GM19043 (cell line): ENCODE data around the gene CLK2.

Source experiments
- ATAC-seq: cut with Tn5 transposase; IDR thresholded peaks from one replicate; pipeline ENCODE4 v1.9.1; 2021; ENCODE audit warnings: low read depth; ENCODE audit not compliant: unreplicated experiment

CLK2 gene

DNA sequence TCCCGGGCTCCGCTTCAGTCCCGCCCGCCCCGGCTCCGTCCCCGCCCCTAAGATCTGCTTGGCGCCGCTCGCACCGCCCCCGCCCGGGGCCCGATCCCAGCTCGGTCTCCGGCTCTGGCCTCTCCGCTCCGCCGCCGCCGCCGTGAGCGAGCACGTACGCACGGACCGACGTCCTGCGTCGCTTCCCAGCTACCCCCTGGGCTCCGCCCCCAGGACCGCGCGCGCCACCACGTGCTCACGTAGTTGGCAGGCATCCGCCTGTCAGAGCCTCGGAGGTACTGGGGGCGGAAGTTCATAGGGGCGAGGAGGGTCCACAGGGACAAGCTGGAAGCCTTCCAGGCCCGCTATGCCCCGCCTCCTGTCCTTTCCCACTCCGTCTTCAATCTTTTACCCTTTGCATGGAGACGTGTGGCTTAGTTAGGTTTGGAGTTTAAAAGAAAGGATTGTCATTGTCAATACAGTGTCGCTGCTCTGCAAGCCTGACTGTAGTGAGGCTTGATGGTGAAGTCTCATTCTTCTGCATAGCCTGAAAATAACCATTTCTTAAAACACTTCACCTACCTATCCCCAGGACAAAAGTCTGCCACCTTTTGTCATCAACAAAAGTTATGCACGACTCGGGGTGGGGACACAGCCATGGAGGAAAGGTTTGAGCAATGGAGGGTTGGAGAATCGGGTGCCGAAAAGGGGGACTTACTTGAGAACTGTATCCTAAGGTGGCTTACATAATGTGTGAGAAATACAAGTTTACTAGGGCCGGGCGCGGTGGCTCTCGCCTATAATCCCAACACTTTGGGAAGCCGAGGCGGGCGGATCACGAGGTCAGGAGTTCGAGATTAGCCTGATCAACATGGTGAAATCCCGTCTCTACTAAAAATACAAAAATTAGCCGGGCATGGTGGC, at the start of gene CLK2:
Gene CLK2 (minus strand): TSS at position 162 of the 903 bp plus-strand sequence. CDS start 2,527 bp downstream, outside the sequence.
- peak; percentile 66 for ATAC-seq

DNA sequence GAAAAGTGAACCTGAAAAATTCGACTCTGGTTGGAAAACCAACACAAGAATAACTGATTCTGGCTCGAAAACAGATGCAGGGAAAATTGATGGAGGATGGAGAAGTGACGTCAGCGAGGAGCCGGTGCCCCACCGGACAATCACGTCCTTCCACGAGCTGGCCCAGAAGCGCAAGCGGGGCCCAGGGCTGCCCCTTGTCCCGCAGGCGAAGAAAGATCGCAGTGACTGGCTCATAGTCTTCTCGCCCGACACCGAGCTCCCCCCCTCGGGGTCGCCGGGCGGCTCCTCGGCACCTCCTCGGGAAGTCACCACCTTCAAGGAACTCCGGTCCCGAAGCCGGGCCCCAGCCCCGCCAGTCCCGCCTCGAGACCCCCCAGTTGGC, 49.3 kb upstream of the CLK2 start:
- ATAC-seq = no peak

- no peak for ATAC-seq
Observed at GRCh38 chr1:155321639-155322503, 48.6 kb upstream of the CLK2 start.

DNA sequence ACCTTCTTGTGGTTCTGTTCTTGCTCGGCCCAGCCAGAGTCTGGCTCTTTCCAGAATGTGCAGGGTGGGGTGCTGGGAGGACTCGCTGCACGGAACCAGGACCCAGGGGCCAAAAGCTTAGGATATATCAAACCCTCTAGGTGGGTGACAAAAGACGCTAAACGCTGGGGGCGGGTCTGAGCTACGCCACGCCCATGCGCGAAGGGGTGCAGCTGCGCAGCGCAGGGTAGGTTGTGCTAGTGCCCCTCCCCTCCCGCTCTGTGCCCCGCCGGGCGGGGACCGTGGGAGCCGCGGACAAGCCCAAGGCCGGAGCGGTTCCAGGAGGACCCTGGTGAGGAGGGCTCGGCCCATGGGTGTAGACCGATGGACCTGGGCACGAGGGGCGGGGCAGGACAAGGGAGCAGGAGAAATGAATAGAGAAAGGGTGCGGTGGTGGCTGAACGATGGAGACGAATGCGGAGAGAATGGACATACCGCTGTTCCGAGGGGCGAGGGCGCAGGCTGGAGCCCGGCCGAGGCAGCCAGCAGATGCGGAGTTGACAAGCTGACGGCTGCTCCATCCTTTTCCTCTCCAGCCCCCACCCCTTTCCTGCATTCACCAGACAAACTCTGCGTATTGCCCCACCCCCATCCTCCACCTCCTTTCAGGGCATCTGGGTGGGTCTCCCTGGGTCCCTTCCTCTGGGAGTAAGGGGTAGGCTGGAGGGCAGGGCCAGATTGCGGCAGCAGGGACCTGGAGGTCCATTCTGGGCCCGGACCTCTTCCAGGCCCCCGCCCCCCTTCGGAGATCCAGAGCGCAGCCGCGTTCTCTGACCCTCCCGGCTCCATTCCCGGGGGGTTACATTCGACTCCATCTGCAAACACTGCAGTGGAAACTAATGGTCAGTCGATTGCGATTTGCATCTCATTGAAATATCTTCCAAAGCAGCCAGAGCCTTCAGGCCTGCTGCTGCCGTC, 47.6 kb upstream of the CLK2 start, which contains the start of gene RUSC1:
Gene RUSC1 (plus strand): TSS at position 234 of the 957 bp plus-strand sequence. CDS start 880 bp downstream, outside the sequence.
- no peak for ATAC-seq

DNA sequence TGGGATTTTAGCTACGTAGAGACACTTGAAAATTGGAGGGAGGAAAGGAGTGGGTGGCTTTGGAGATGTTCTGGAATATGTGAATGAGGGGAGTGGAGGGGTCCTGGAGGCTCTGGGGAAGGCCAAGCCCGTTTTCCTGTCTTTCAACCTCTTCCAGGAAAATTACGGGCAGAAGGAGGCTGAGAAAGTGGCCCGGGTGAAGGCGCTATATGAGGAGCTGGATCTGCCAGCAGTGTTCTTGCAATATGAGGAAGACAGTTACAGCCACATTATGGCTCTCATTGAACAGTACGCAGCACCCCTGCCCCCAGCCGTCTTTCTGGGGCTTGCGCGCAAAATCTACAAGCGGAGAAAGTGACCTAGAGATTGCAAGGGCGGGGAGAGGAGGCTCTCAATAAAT, 46.9 kb upstream of the CLK2 start:
- ATAC-seq = no peak

- no peak for ATAC-seq
Observed at GRCh38 chr1:155319536-155319935, 46.2 kb upstream of the CLK2 start.

DNA sequence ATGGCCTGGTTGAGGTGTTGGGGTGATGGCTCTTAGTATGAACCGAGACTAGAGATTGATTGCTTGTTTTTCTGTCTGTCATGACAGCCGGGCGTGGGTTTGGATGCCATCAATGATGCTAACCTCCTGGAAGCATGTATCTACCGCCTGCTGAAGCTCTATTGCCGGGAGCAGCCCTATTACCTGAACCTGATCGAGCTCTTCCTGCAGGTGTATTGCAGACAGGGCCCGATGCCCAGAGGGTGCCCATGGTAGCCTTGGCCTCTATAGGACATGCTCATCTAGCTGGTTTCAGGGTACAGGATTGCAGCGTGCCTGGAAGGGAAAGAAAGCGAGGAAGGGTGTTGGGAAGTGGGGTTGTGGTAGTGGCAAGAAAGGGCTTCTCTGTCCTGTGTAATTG, 44.8 kb upstream of the CLK2 start:
- ATAC-seq = no peak

DNA sequence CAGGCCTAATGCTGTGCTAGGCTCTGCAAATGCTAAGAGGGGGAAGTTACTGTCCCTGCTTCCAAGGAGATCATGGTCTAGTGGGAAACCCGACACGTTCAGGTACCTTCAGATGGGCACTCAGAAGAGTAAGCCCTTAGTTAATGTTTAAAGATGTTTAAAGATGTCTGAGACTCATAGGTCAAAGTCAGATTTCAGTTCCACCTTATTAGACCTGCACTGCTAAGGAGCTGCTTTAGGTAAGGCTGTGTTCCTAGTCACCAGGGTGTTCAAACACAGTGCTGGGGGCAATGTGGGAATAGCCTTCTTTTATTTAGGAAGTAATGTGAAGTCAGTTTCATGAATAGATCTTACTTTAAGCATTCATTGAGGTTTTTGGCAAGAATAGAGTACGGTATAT, 43.6 kb upstream of the CLK2 start:
- ATAC-seq = no peak

- ATAC-seq = no peak
Observed at GRCh38 chr1:155313261-155313660, 40.0 kb upstream of the CLK2 start.

DNA sequence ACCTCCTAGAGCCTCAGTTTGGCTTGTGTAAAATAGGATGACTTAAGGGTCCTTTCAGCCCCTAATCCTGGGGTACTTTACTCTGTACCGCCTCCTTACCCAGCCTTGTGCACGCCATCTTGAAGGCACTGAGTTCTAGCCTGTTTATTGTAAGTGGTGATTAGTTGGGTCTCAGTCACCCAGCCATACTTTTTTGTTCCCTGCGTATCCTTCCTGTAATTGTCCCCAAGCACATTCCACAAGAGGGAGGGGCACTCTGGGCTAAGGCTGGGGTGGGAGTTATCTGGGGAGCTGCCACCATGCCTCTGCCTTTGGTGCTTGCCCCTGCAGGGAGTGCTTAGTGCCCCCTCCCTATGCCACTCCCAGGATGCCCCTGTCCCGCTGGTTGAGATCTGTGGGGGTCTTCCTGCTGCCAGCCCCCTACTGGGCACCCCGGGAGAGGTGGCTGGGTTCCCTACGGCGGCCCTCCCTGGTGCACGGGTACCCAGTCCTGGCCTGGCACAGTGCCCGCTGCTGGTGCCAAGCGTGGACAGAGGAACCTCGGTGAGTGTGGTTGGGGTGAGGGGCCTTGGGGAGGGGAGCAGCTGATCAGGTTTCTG, 36.2 kb upstream of the CLK2 start:
- no peak for ATAC-seq

DNA sequence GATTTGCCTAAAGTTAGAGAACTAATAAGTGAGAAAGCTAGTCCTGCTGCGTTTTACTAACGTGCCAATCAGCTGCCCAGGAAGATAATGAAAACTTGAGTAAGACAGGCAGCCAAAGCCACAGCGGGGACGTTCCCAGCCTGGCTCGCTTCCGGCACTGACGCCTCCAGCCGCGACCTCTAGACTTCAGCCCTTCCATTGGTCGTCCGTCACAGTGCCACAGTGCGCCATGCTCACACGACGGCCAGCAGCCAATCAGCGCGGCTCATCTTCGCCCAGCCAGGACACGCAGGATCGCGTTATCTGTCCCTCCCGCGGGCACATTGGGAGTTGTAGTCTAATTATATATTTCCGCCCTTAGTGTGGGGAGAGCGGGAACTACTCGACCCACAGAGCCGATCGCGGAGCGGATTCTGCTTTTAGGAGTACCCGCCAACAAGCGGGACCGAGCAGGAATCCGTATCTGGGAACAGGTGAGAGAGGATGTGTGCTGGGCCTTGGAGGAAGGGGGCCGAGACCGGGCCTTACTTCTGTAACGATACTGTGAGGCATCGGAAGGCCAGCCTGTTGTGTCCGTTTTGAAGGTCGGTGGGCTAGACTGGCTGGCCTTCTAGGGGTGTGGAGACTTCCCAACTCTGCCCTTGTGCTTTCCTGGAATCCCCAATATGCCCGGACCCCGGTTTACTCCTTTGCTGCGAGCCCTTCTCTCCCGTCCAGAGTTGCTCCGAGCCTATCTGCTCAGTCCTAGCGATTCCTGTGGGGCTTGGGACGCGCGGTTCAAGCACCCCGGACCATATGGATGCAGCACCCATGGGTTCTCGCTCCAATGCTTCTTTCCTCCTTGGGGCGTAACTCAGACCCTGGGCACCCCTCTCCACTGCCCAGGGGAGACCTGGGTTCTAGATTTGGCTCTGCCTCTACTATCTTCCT, 35.5 kb upstream of the CLK2 start, which contains the start of gene FDPS:
Gene FDPS (plus strand): TSS at position 374 of the 930 bp plus-strand sequence. CDS start 924 bp downstream, outside the sequence.
- peak; percentile 93 for ATAC-seq

DNA sequence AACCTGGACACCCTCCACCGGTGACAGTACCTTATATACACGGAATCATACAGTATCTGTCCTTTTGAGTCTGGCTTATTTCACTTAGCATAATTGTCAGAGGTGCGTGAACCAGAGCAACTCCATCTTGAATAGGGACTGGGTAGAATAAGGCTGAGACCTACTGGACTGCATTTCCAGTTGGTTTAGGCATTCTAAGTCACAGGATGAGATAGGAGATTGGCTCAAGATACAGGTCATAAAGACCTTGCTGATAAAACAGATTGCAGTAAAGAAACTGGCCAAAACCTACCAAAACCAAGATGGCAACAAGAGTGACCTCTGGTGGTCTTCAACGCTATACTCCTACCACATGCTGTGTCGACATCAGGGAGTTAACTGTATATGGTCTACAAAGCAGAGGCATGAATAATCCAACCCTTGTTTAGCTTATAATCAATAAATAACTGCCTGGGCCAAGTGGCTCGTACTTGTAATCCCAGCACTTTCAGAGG, 34.0 kb upstream of the CLK2 start:
- no peak for ATAC-seq

DNA sequence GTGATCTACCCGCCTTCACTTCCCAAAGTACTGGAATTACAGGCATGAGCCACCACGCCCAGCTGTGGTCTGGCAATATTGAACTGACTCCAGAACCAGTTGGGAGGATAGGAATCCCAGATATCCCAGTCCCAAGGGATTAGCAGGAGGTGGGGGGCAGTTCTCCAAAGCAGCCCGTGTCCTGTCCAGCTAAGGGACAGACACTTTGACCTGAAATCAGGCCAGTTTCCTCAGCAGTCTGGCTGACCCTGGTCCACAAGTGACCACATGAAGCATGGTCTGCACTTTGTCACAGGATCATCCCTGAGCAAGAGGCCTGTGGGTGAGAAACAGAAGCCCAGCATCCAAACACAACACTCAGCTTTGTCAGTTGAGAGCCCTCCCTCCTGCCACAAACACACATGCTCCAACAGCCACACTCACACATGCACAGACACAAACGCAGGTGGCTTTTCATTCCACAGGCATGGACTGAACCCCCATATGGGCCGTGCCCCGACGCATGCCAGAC, 32.6 kb upstream of the CLK2 start:
- ATAC-seq = no peak

DNA sequence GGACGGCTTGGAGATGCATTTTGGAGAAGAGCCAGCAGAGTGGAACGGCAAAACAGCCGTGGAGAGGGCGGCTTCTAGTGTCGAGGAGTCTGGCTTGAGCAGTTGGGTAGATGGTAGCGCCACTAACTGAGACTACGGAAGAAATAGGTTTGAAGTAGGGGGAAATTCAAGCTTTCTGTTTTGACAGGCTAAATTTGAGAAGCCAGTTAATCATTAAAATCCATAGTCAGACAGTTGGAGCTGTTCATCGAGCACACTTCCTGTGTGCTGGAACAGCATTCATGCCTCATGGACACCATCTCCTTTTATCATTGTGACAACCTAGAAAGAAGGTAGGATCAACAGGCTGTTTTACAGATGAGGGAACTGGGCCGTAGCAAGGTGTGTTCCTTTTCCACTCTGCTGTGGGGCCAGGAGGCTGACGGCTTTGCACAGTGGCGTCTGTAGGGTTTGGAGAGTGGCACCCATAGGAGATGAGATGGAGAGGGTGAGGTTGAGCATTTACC, 31.3 kb upstream of the CLK2 start:
- no peak for ATAC-seq

GRCh38 chr1:155301342-155301841, 28.1 kb upstream of the CLK2 start, which contains the start of gene PKLR:
TSS of gene PKLR (minus strand) at chr1:155301438. CDS start at chr1:155301395, 43 bp downstream.
- no peak for ATAC-seq

- ATAC-seq = no peak
Observed at GRCh38 chr1:155300553-155301329, 27.4 kb upstream of the CLK2 start.

- ATAC-seq = no peak
Observed at GRCh38 chr1:155300024-155300423, 26.7 kb upstream of the CLK2 start.
